MCF 10A (cell line): ENCODE data around the gene MAGT1. TPM values are rescaled to one million over a fixed set of nuclear protein-coding genes. Genes with fewer than 3 reads are reported as not detected.
A peak's percentile ranks its signal among the peaks of the same experiment; 100 is the strongest.
"Not testable (repeated sequence)": the region's sequence is repeated elsewhere in the genome, so short reads cannot be mapped to it uniquely, and the experiment has no call there.

Experiments
- BruUV-seq: library from RNA; stranded (reverse); fragments of 400-500 nt; replicated peaks from 2 replicates; lab custom pipeline; 2021; lab: Mats Ljungman, UMichigan
- CTCF ChIA-PET: fragments of 300-600 bp; sonication (Branson Sonifier 250); formaldehyde crosslinking; extraction: SDS; loops from one replicate; lab custom pipeline; 2021; ENCODE audit warnings: antibody characterized with exemption, inconsistent platforms; lab: Yijun Ruan, JAX
- POLR2A ChIA-PET: fragments of 300-600, 350-650 bp; sonication (Branson Sonifier 250); formaldehyde crosslinking; extraction: SDS; loops from one replicate; lab custom pipeline; 2020; ENCODE audit warnings: antibody characterized with exemption, inconsistent platforms; lab: Yijun Ruan, JAX
- DNase-seq: peaks from one replicate; pipeline ENCODE4 v3.0.0-alpha.2; 2018; ENCODE audit not compliant: unreplicated experiment
- H3K27ac Mint-ChIP-seq: one replicate; pipeline ENCODE4 v1.8.0; 2022; ENCODE audit warnings: mild to moderate bottlenecking, low read depth, mixed read lengths; ENCODE audit not compliant: unreplicated experiment
- H3K27me3 Mint-ChIP-seq: one replicate; pipeline ENCODE4 v1.8.0; 2022; ENCODE audit warnings: mixed read lengths; ENCODE audit not compliant: insufficient read depth, unreplicated experiment
- H3K36me3 Mint-ChIP-seq: one replicate; pipeline ENCODE4 v1.8.0; 2022; ENCODE audit warnings: mild to moderate bottlenecking, moderate library complexity, mixed read lengths; ENCODE audit not compliant: insufficient read depth, unreplicated experiment
- H3K4me1 Mint-ChIP-seq: one replicate; pipeline ENCODE4 v1.8.0; 2022; ENCODE audit warnings: mixed read lengths; ENCODE audit not compliant: insufficient read depth, unreplicated experiment
- H3K4me3 Mint-ChIP-seq: one replicate; pipeline ENCODE4 v1.8.0; 2022; ENCODE audit warnings: mild to moderate bottlenecking, moderate library complexity, mixed read lengths; ENCODE audit not compliant: unreplicated experiment
- H3K9me3 Mint-ChIP-seq: one replicate; pipeline ENCODE4 v1.8.0; 2022; ENCODE audit warnings: mixed read lengths; ENCODE audit not compliant: unreplicated experiment
- intact Hi-C: fragments of 100-400 bp; cut with micrococcal nuclease; formaldehyde crosslinking; loops from 2 replicates; pipeline ENCODE4 v1.14.1; 2022
- total RNA-seq: library from RNA; stranded (reverse); gene quantifications from 2 replicates; pipeline ENCODE4 v1.2.3, GENCODE V29; 2022
- TF ChIP-seq, protein P1 (sequence below): fragments of 200-600 bp; IDR thresholded peaks from one replicate; pipeline ENCODE4 v1.8.0; 2022; ENCODE audit warnings: antibody characterized with exemption, mild to moderate bottlenecking; ENCODE audit not compliant: unreplicated experiment

The MAGT1 gene
- total RNA-seq, 1 experiment from 2014 or later = 50.3 TPM

DNA sequence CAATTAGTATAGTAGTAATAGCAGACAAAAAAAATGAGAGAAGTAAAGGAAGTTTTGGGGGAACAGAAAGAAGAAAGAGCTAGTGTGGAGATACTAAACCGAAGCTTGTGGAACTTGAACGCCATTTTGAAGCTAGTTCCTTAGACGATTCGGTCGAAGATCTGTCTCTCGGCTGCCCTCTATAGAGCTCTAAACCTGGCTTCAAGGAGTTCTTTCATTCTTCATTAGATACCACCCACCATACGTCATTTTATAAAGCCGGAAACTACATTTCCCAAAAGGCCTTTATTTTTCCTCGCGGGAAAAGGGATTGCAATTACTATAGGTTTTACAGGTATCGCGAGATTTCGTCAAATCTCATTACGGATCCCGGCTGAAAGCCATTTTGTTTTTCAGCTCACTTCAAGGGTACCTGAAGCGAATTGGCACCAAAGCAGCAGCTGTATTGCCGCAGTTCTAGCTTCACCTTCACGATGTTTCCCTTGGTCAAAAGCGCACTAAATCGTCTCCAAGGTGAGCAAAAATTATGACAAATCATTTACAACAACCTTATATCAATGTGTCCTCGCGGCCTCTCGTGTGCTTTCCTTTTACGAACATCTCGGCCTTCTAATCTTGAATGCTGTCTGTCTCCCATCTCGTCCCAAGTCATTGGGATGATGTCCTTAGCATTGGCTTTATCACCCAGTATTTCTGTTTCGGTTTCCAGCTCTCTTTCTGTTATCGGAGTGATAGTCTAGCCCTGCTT lies 4.0 kb upstream of the MAGT1 start, which contains the start of gene COX7B:
Gene COX7B, plus strand, starts transcription at position 388 of the 748 bp plus-strand sequence. Its CDS starts 86 bp downstream, at position 474.
- TF ChIP-seq, protein P1, sequence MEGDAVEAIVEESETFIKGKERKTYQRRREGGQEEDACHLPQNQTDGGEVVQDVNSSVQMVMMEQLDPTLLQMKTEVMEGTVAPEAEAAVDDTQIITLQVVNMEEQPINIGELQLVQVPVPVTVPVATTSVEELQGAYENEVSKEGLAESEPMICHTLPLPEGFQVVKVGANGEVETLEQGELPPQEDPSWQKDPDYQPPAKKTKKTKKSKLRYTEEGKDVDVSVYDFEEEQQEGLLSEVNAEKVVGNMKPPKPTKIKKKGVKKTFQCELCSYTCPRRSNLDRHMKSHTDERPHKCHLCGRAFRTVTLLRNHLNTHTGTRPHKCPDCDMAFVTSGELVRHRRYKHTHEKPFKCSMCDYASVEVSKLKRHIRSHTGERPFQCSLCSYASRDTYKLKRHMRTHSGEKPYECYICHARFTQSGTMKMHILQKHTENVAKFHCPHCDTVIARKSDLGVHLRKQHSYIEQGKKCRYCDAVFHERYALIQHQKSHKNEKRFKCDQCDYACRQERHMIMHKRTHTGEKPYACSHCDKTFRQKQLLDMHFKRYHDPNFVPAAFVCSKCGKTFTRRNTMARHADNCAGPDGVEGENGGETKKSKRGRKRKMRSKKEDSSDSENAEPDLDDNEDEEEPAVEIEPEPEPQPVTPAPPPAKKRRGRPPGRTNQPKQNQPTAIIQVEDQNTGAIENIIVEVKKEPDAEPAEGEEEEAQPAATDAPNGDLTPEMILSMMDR = peak; percentile 16
- no TSS peak for BruUV-seq
- DNase-seq = peak; percentile 94
- Mint-ChIP-seq H3K27me3 (no peaks in the 10 kb centered on the region), H3K36me3 (peaks cover 34% of the 10 kb centered on the region), H3K27ac (peak within 1 kb of the TSS; percentile 98), H3K4me3 (peak within 1 kb of the TSS; percentile 91), H3K9me3 (no peaks in the 10 kb centered on the region), H3K4me1 (peaks cover 4% of the 10 kb centered on the region)
- ChIA-PET CTCF (interaction anchor here (0.5 to 2.4 kb wide), 11 partner anchors 10 to 1663 kb away, joined by 3 to 11 read pairs (median 3); partner anchors contain the start of gene ATP7A), POLR2A (interaction anchor here (0.7 to 3.1 kb wide), 15 partner anchors 11 to 431 kb away, joined by 3 to 77 read pairs (median 3); partner anchors contain the start of genes ATP7A and PGK1)
- intact Hi-C loops = no loop called here

DNA sequence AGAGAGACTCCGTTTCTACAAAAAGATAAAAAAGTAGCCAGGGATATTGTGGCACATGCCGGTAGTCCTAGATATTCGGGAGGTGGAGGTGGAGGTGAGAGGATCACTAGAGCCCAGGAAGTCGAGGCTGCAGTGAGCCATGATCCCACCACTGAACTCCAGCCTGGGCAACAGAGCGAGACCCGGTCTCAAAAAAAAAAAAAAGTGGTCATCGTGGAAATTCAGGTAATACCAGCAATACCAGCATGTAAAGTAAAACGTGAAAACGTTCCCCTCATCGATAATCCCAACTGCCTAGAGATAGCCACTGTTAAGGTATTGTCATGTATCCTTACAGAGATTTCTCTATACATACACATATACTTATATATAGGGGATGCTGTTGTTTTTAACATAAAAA lies 1.5 kb downstream of the MAGT1 start:
- no peak overlapping the region for H3K27ac Mint-ChIP-seq
- no peak for DNase-seq
- H3K36me3 Mint-ChIP-seq = no peaks in the 10 kb centered on the region
- H3K9me3 Mint-ChIP-seq = no peaks in the 10 kb centered on the region
- peak overlapping the region; percentile 90 for H3K4me3 Mint-ChIP-seq
- intact Hi-C loops = no loop called here
- POLR2A ChIA-PET = interaction anchor here (0.7 to 3.8 kb wide), 4 partner anchors 17 to 215 kb away, joined by 3 to 40 read pairs (median 4); partner anchors contain the start of gene ATP7A
- BruUV-seq = no TSS peak
- TF ChIP-seq, protein P1 = no peak
- no peaks in the 10 kb centered on the region for H3K27me3 Mint-ChIP-seq
- CTCF ChIA-PET = interaction anchor here (0.6 to 1.3 kb wide), 3 partner anchors 132 to 199 kb away, joined by 3 to 4 read pairs (median 4); no protein-coding TSS in a partner anchor
- H3K4me1 Mint-ChIP-seq = no peaks in the 10 kb centered on the region

DNA sequence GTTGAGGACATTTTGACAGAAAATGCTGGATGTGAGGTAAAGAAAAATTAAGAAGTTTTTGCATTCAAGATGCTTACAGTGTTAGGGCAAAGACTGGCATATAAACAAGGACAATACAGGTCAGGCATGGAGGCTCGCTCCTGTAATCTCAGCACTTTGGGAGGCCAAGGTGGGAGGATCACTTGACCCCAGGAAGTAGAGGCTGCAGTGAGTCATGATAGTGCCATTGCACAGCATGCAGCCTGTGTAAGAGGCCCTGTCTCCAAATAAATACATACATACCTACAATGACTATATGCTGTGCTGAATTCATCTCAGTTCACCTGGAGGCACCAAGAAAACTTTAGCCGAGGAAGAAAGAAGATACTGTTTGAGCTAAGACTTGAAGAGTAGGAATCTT lies 2.3 kb downstream of the MAGT1 start:
- ChIA-PET CTCF (interaction anchor here (0.6 kb wide), 1 partner anchor 136 kb away, joined by 3 read pairs; no protein-coding TSS in a partner anchor), POLR2A (interaction anchor here (0.6 kb wide), 1 partner anchor 220 kb away, joined by 4 read pairs; no protein-coding TSS in a partner anchor)
- TF ChIP-seq, protein P1 = no peak
- no TSS peak for BruUV-seq
- Mint-ChIP-seq H3K27me3 (no peaks in the 10 kb centered on the region), H3K4me3 (peak overlapping the region; percentile 90), H3K27ac (no peak overlapping the region), H3K4me1 (no peaks in the 10 kb centered on the region), H3K36me3 (no peaks in the 10 kb centered on the region), H3K9me3 (no peaks in the 10 kb centered on the region)
- intact Hi-C loops = no loop called here
- DNase-seq = no peak

DNA sequence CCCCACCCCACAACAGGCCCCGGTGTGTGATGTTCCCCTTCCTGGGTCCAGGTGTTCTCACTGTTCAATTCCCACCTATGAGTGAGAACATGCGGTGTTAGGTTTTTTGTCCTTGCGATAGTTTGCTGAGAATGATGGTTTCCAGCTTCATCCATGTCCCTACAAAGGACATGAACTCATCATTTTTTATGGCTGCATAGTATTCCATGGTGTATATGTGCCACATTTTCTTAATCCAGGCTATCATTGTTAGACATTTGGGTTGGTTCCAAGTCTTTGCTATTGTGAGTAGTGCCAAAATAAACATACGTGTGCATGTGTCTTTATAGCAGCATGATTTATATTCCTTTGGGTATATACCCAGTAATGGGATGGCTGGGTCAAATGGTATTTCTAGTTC lies 13.8 kb downstream of the MAGT1 start:
- H3K4me3 Mint-ChIP-seq, H3K27me3 Mint-ChIP-seq, H3K4me1 Mint-ChIP-seq, H3K9me3 Mint-ChIP-seq, BruUV-seq, DNase-seq, intact Hi-C loops, H3K27ac Mint-ChIP-seq, POLR2A ChIA-PET, CTCF ChIA-PET: not testable (repeated sequence)
- H3K36me3 Mint-ChIP-seq = peaks cover 18% of the 10 kb centered on the region
